Measurements from ENCODE around the gene EPS15.
A peak's percentile ranks its signal among the peaks of the same experiment; 100 is the strongest.

Gene EPS15

GRCh38 chr1:51344602-51345299 lies 174.3 kb downstream of the EPS15 start:
- H3K36me3 ChIP-seq (ENCODE audit: control insufficient read depth in 1 of 2, insufficient read depth in 2 of 2, low read length in 2 of 2), result no peaks in the 10 kb centered on the region
- no peak overlapping the region for H3K27ac ChIP-seq (ENCODE audit: low read depth, low read length)

GRCh38 chr1:51344276-51344601 lies 174.8 kb downstream of the EPS15 start:
- H3K27me3 ChIP-seq (ENCODE audit: control insufficient read depth in 1 of 2, insufficient read depth in 2 of 2, low read length in 2 of 2), result peaks cover 18 to 28% of the 10 kb centered on the region in 2 donors
- peak overlapping the region in 1 of 2 donors; percentile 58 for H3K4me3 ChIP-seq (ENCODE audit: low read depth in 1 of 2, low read length in 2 of 2)
- peaks cover 0 to 11% of the 10 kb centered on the region in 2 donors for H3K4me1 ChIP-seq (ENCODE audit: control insufficient read depth in 1 of 2, insufficient read depth in 2 of 2, low read length in 2 of 2)
- H3K27ac ChIP-seq (ENCODE audit: low read depth, low read length), result no peak overlapping the region
- H3K9me3 ChIP-seq (ENCODE audit: control insufficient read depth in 1 of 2, low read length in 2 of 2), result no peaks in the 10 kb centered on the region
- H3K36me3 ChIP-seq (ENCODE audit: control insufficient read depth in 1 of 2, insufficient read depth in 2 of 2, low read length in 2 of 2), result no peaks in the 10 kb centered on the region
- H3K9ac ChIP-seq (ENCODE audit: low read depth in 1 of 2, low read length in 2 of 2), result peak overlapping the region in 1 of 2 donors; percentile 30

More at GRCh38 chr1:51344602-51345299, 174.3 kb downstream of the EPS15 start:
- H3K27me3 ChIP-seq (ENCODE audit: control insufficient read depth in 1 of 2, insufficient read depth in 2 of 2, low read length in 2 of 2), result peaks cover 18 to 28% of the 10 kb centered on the region in 2 donors
- H3K4me3 ChIP-seq (ENCODE audit: low read depth in 1 of 2, low read length in 2 of 2), result peak overlapping the region; percentile 48 to 58
- peaks cover 0 to 11% of the 10 kb centered on the region in 2 donors for H3K4me1 ChIP-seq (ENCODE audit: control insufficient read depth in 1 of 2, insufficient read depth in 2 of 2, low read length in 2 of 2)
- H3K9me3 ChIP-seq (ENCODE audit: control insufficient read depth in 1 of 2, low read length in 2 of 2), result no peaks in the 10 kb centered on the region
- H3K9ac ChIP-seq (ENCODE audit: low read depth in 1 of 2, low read length in 2 of 2), result peak overlapping the region in 1 of 2 donors; percentile 30

- H3K9me3 ChIP-seq (ENCODE audit: control insufficient read depth in 1 of 2, low read length in 2 of 2), result no peaks in the 10 kb centered on the region
- H3K36me3 ChIP-seq (ENCODE audit: control insufficient read depth in 1 of 2, insufficient read depth in 2 of 2, low read length in 2 of 2), result no peaks in the 10 kb centered on the region
- peaks cover 18 to 28% of the 10 kb centered on the region in 2 donors for H3K27me3 ChIP-seq (ENCODE audit: control insufficient read depth in 1 of 2, insufficient read depth in 2 of 2, low read length in 2 of 2)
- H3K27ac ChIP-seq (ENCODE audit: low read depth, low read length), result no peak overlapping the region
- peaks cover 0 to 11% of the 10 kb centered on the region in 2 donors for H3K4me1 ChIP-seq (ENCODE audit: control insufficient read depth in 1 of 2, insufficient read depth in 2 of 2, low read length in 2 of 2)
- H3K4me3 ChIP-seq (ENCODE audit: low read depth in 1 of 2, low read length in 2 of 2), result no peak overlapping the region
- H3K9ac ChIP-seq (ENCODE audit: low read depth in 1 of 2, low read length in 2 of 2), result no peak overlapping the region
Measured at GRCh38 chr1:51343624-51344023, 175.4 kb downstream of the EPS15 start.

GRCh38 chr1:51342591-51343206 lies 176.4 kb downstream of the EPS15 start:
- no peak overlapping the region for H3K9ac ChIP-seq (ENCODE audit: low read depth in 1 of 2, low read length in 2 of 2)
- H3K27me3 ChIP-seq (ENCODE audit: control insufficient read depth in 1 of 2, insufficient read depth in 2 of 2, low read length in 2 of 2), result peaks cover 18 to 28% of the 10 kb centered on the region in 2 donors
- H3K36me3 ChIP-seq (ENCODE audit: control insufficient read depth in 1 of 2, insufficient read depth in 2 of 2, low read length in 2 of 2), result no peaks in the 10 kb centered on the region
- peaks cover 0 to 11% of the 10 kb centered on the region in 2 donors for H3K4me1 ChIP-seq (ENCODE audit: control insufficient read depth in 1 of 2, insufficient read depth in 2 of 2, low read length in 2 of 2)
- no peaks in the 10 kb centered on the region for H3K9me3 ChIP-seq (ENCODE audit: control insufficient read depth in 1 of 2, low read length in 2 of 2)
- no peak overlapping the region for H3K27ac ChIP-seq (ENCODE audit: low read depth, low read length)
- no peak overlapping the region for H3K4me3 ChIP-seq (ENCODE audit: low read depth in 1 of 2, low read length in 2 of 2)

- H3K4me1 ChIP-seq (ENCODE audit: control insufficient read depth in 1 of 2, insufficient read depth in 2 of 2, low read length in 2 of 2), result peaks cover 0 to 11% of the 10 kb centered on the region in 2 donors
- H3K9ac ChIP-seq (ENCODE audit: low read depth in 1 of 2, low read length in 2 of 2), result no peak overlapping the region
- peaks cover 18 to 28% of the 10 kb centered on the region in 2 donors for H3K27me3 ChIP-seq (ENCODE audit: control insufficient read depth in 1 of 2, insufficient read depth in 2 of 2, low read length in 2 of 2)
- no peak overlapping the region for H3K4me3 ChIP-seq (ENCODE audit: low read depth in 1 of 2, low read length in 2 of 2)
- no peaks in the 10 kb centered on the region for H3K36me3 ChIP-seq (ENCODE audit: control insufficient read depth in 1 of 2, insufficient read depth in 2 of 2, low read length in 2 of 2)
- H3K27ac ChIP-seq (ENCODE audit: low read depth, low read length), result no peak overlapping the region
- no peaks in the 10 kb centered on the region for H3K9me3 ChIP-seq (ENCODE audit: control insufficient read depth in 1 of 2, low read length in 2 of 2)
Measured at GRCh38 chr1:51341876-51342496, 177.1 kb downstream of the EPS15 start.

GRCh38 chr1:51340380-51340779 lies 178.7 kb downstream of the EPS15 start:
- peaks cover 15 to 23% of the 10 kb centered on the region in 2 donors for H3K27me3 ChIP-seq (ENCODE audit: control insufficient read depth in 1 of 2, insufficient read depth in 2 of 2, low read length in 2 of 2)
- no peaks in the 10 kb centered on the region for H3K9me3 ChIP-seq (ENCODE audit: control insufficient read depth in 1 of 2, low read length in 2 of 2)
- no peak overlapping the region for H3K27ac ChIP-seq (ENCODE audit: low read depth, low read length)
- H3K9ac ChIP-seq (ENCODE audit: low read depth in 1 of 2, low read length in 2 of 2), result no peak overlapping the region
- no peaks in the 10 kb centered on the region for H3K36me3 ChIP-seq (ENCODE audit: control insufficient read depth in 1 of 2, insufficient read depth in 2 of 2, low read length in 2 of 2)
- no peak overlapping the region for H3K4me3 ChIP-seq (ENCODE audit: low read depth in 1 of 2, low read length in 2 of 2)
- H3K4me1 ChIP-seq (ENCODE audit: control insufficient read depth in 1 of 2, insufficient read depth in 2 of 2, low read length in 2 of 2), result peaks cover 12 to 21% of the 10 kb centered on the region in 2 donors

GRCh38 chr1:51336711-51337110 lies 182.4 kb downstream of the EPS15 start:
- H3K9ac ChIP-seq (ENCODE audit: low read depth in 1 of 2, low read length in 2 of 2), result no peak overlapping the region
- H3K27me3 ChIP-seq (ENCODE audit: control insufficient read depth in 1 of 2, insufficient read depth in 2 of 2, low read length in 2 of 2), result no peaks in the 10 kb centered on the region
- H3K4me3 ChIP-seq (ENCODE audit: low read depth in 1 of 2, low read length in 2 of 2), result no peak overlapping the region
- H3K4me1 ChIP-seq (ENCODE audit: control insufficient read depth in 1 of 2, insufficient read depth in 2 of 2, low read length in 2 of 2), result peaks cover 15 to 18% of the 10 kb centered on the region in 2 donors
- no peak overlapping the region for H3K27ac ChIP-seq (ENCODE audit: low read depth, low read length)
- H3K9me3 ChIP-seq (ENCODE audit: control insufficient read depth in 1 of 2, low read length in 2 of 2), result no peaks in the 10 kb centered on the region
- H3K36me3 ChIP-seq (ENCODE audit: control insufficient read depth in 1 of 2, insufficient read depth in 2 of 2, low read length in 2 of 2), result no peaks in the 10 kb centered on the region

- Histone ChIP-seq H3K36me3 (ENCODE audit: control insufficient read depth in 1 of 2, insufficient read depth in 2 of 2, low read length in 2 of 2) (no peaks in the 10 kb centered on the region), H3K9ac (ENCODE audit: low read depth in 1 of 2, low read length in 2 of 2) (no peak overlapping the region), H3K4me1 (ENCODE audit: control insufficient read depth in 1 of 2, insufficient read depth in 2 of 2, low read length in 2 of 2) (peaks cover 21 to 22% of the 10 kb centered on the region in 2 donors), H3K4me3 (ENCODE audit: low read depth in 1 of 2, low read length in 2 of 2) (no peak overlapping the region), H3K27me3 (ENCODE audit: control insufficient read depth in 1 of 2, insufficient read depth in 2 of 2, low read length in 2 of 2) (peaks cover 0 to 3% of the 10 kb centered on the region in 2 donors), H3K9me3 (ENCODE audit: control insufficient read depth in 1 of 2, low read length in 2 of 2) (no peaks in the 10 kb centered on the region), H3K27ac (ENCODE audit: low read depth, low read length) (no peak overlapping the region)
Measured at GRCh38 chr1:51336004-51336403, 183.1 kb downstream of the EPS15 start.

GRCh38 chr1:51331206-51332100 lies 187.6 kb downstream of the EPS15 start:
- peaks cover 3 to 7% of the 10 kb centered on the region in 2 donors for H3K27me3 ChIP-seq (ENCODE audit: control insufficient read depth in 1 of 2, insufficient read depth in 2 of 2, low read length in 2 of 2)
- no peaks in the 10 kb centered on the region for H3K36me3 ChIP-seq (ENCODE audit: control insufficient read depth in 1 of 2, insufficient read depth in 2 of 2, low read length in 2 of 2)
- no peak overlapping the region for H3K27ac ChIP-seq (ENCODE audit: low read depth, low read length)
- H3K9me3 ChIP-seq (ENCODE audit: control insufficient read depth in 1 of 2, low read length in 2 of 2), result no peaks in the 10 kb centered on the region
- H3K4me1 ChIP-seq (ENCODE audit: control insufficient read depth in 1 of 2, insufficient read depth in 2 of 2, low read length in 2 of 2), result peaks cover 24 to 32% of the 10 kb centered on the region in 2 donors
- H3K4me3 ChIP-seq (ENCODE audit: low read depth in 1 of 2, low read length in 2 of 2), result peak overlapping the region; percentile 58 to 71
- peak overlapping the region in 1 of 2 donors; percentile 41 for H3K9ac ChIP-seq (ENCODE audit: low read depth in 1 of 2, low read length in 2 of 2)

Data from duodenal mucosa (tissue), 2 donors.